ENCODE measurements around the gene LENG8. TPM values are rescaled to one million over a fixed set of nuclear protein-coding genes. Genes with fewer than 3 reads are reported as not detected.

Gene LENG8
- 100 to 1,000 TPM; 535 to 565 TPM for total RNA-seq
- 10 to 100 TPM in 1 of 2 donors, 1 to 10 TPM in 1; 3.1 to 11.3 TPM for polyA plus RNA-seq

GRCh38 chr19:54448774-54449700, at the start of gene LENG8:
TSS of gene LENG8 (plus strand) at chr19:54449199. CDS start at chr19:54451345, 2,146 bp downstream.
- H3K4me1 ChIP-seq (ENCODE audit: insufficient read depth, low read length) = peaks cover 46% of the 10 kb centered on the region
- peaks cover 0 to 9% (median 0%) of the 10 kb centered on the region in 8 donors for H3K9me3 Mint-ChIP-seq
- H3K27ac ChIP-seq (ENCODE audit: low read depth, low read length) = peak within 1 kb of the TSS; percentile 93
- H3K27me3 ChIP-seq (ENCODE audit: insufficient read depth, low read length) = no peaks in the 10 kb centered on the region
- H3K27ac Mint-ChIP-seq = peak within 1 kb of the TSS; percentile 96 to 100 (median 99)
- H3K4me3 ChIP-seq (ENCODE audit: low read length in 2 of 2) = peak within 1 kb of the TSS; percentile 75 to 98
- CTCF ChIA-PET (ENCODE audit: partially characterized antibody) = interaction anchor here (0.7 to 2.0 kb wide), 6 partner anchors 10 to 94 kb away, joined by 3 to 10 read pairs (median 4); partner anchors contain the start of gene LENG9
- intact Hi-C loops (cut with micrococcal nuclease) = loop anchor here (1.0 to 10.0 kb wide), 5 partner anchors 14 to 1206 kb away; partner anchors contain the start of genes LENG9, MYADM, PRPF31 and RPS9
- H3K27me3 Mint-ChIP-seq = peaks cover 0 to 3% of the 10 kb centered on the region in 2 donors
- peaks cover 37% of the 10 kb centered on the region for H3K36me3 ChIP-seq (ENCODE audit: insufficient read depth, low read length)
- no peaks in the 10 kb centered on the region for H3K9me3 ChIP-seq (ENCODE audit: control insufficient read depth in 1 of 2, low read length in 2 of 2)
- POLR2A ChIA-PET (ENCODE audit: partially characterized antibody) = interaction anchor here (0.7 to 6.4 kb wide), 22 partner anchors 11 to 1206 kb away, joined by 3 to 142 read pairs (median 4); partner anchors contain the start of genes CDC42EP5, CNOT3, FIZ1 and KMT5C
- DNase-seq = peak; percentile 98 to 99 (median 99)
- H3K36me3 Mint-ChIP-seq = peaks cover 27 to 70% of the 10 kb centered on the region in 2 donors
- peak within 1 kb of the TSS; percentile 91 to 100 (median 98) for H3K4me3 Mint-ChIP-seq
- peaks cover 25 to 69% (median 41%) of the 10 kb centered on the region in 4 donors for H3K4me1 Mint-ChIP-seq

- CTCF ChIA-PET (ENCODE audit: partially characterized antibody) = interaction anchor here (0.7 kb wide), 1 partner anchor 350 kb away, joined by 3 read pairs; no protein-coding TSS in a partner anchor
- H3K27me3 ChIP-seq (ENCODE audit: insufficient read depth, low read length) = no peaks in the 10 kb centered on the region
- Mint-ChIP-seq H3K9me3 (no peaks in the 10 kb centered on the region), H3K4me3 (no peak overlapping the region), H3K27ac (no peak overlapping the region), H3K36me3 (no peaks in the 10 kb centered on the region), H3K27me3 (peaks cover 7 to 9% of the 10 kb centered on the region in 2 donors), H3K4me1 (no peaks in the 10 kb centered on the region)
- H3K4me3 ChIP-seq (ENCODE audit: low read length in 2 of 2) = no peak overlapping the region
- POLR2A ChIA-PET (ENCODE audit: partially characterized antibody) = no interaction called here
- no peak overlapping the region for H3K27ac ChIP-seq (ENCODE audit: low read depth, low read length)
- H3K9me3 ChIP-seq (ENCODE audit: control insufficient read depth in 1 of 2, low read length in 2 of 2) = no peaks in the 10 kb centered on the region
- intact Hi-C loops (cut with micrococcal nuclease) = no loop called here
- no peak for DNase-seq
- no peaks in the 10 kb centered on the region for H3K36me3 ChIP-seq (ENCODE audit: insufficient read depth, low read length)
- no peaks in the 10 kb centered on the region for H3K4me1 ChIP-seq (ENCODE audit: insufficient read depth, low read length)
Observed at GRCh38 chr19:54400913-54401312, 48.1 kb upstream of the LENG8 start.

- H3K27ac Mint-ChIP-seq = no peak overlapping the region
- POLR2A ChIA-PET (ENCODE audit: partially characterized antibody) = no interaction called here
- H3K9me3 Mint-ChIP-seq = peaks cover 0 to 6% (median 2%) of the 10 kb centered on the region in 8 donors
Observed at GRCh38 chr19:54403054-54403453, 45.9 kb upstream of the LENG8 start.

GRCh38 chr19:54405628-54406027, 43.4 kb upstream of the LENG8 start:
- no peak overlapping the region for H3K27ac ChIP-seq (ENCODE audit: low read depth, low read length)
- Mint-ChIP-seq H3K4me3 (no peak overlapping the region), H3K4me1 (peaks cover 0 to 6% (median under 1%) of the 10 kb centered on the region in 4 donors), H3K27ac (no peak overlapping the region), H3K9me3 (peaks cover 0 to 20% (median 5%) of the 10 kb centered on the region in 8 donors), H3K36me3 (no peaks in the 10 kb centered on the region), H3K27me3 (peaks cover 4 to 7% of the 10 kb centered on the region in 2 donors)
- no peak for DNase-seq
- no peaks in the 10 kb centered on the region for H3K36me3 ChIP-seq (ENCODE audit: insufficient read depth, low read length)
- ChIA-PET POLR2A (ENCODE audit: partially characterized antibody) (no interaction called here), CTCF (ENCODE audit: partially characterized antibody) (no interaction called here)
- no peaks in the 10 kb centered on the region for H3K9me3 ChIP-seq (ENCODE audit: control insufficient read depth in 1 of 2, low read length in 2 of 2)
- intact Hi-C loops (cut with micrococcal nuclease) = no loop called here
- H3K4me1 ChIP-seq (ENCODE audit: insufficient read depth, low read length) = no peaks in the 10 kb centered on the region
- no peak overlapping the region for H3K4me3 ChIP-seq (ENCODE audit: low read length in 2 of 2)
- no peaks in the 10 kb centered on the region for H3K27me3 ChIP-seq (ENCODE audit: insufficient read depth, low read length)

More at GRCh38 chr19:54403054-54403453, 45.9 kb upstream of the LENG8 start:
- CTCF ChIA-PET (ENCODE audit: partially characterized antibody) = interaction anchor here (2.2 kb wide), 1 partner anchor 12 kb away, joined by 11 read pairs; no protein-coding TSS in a partner anchor
- H3K4me1 Mint-ChIP-seq = peaks cover 0 to 5% (median 0%) of the 10 kb centered on the region in 4 donors
- no peaks in the 10 kb centered on the region for H3K36me3 Mint-ChIP-seq
- peaks cover 6 to 7% of the 10 kb centered on the region in 2 donors for H3K27me3 Mint-ChIP-seq
- no peaks in the 10 kb centered on the region for H3K4me1 ChIP-seq (ENCODE audit: insufficient read depth, low read length)
- H3K27me3 ChIP-seq (ENCODE audit: insufficient read depth, low read length) = no peaks in the 10 kb centered on the region
- DNase-seq = no peak
- H3K4me3 Mint-ChIP-seq = no peak overlapping the region
- H3K27ac ChIP-seq (ENCODE audit: low read depth, low read length) = no peak overlapping the region
- H3K4me3 ChIP-seq (ENCODE audit: low read length in 2 of 2) = no peak overlapping the region
- H3K36me3 ChIP-seq (ENCODE audit: insufficient read depth, low read length) = no peaks in the 10 kb centered on the region
- intact Hi-C loops (cut with micrococcal nuclease) = no loop called here
- H3K9me3 ChIP-seq (ENCODE audit: control insufficient read depth in 1 of 2, low read length in 2 of 2) = no peaks in the 10 kb centered on the region

- Histone ChIP-seq H3K4me3 (ENCODE audit: low read length in 2 of 2) (no peak overlapping the region), H3K9me3 (ENCODE audit: control insufficient read depth in 1 of 2, low read length in 2 of 2) (no peaks in the 10 kb centered on the region), H3K36me3 (ENCODE audit: insufficient read depth, low read length) (no peaks in the 10 kb centered on the region), H3K27ac (ENCODE audit: low read depth, low read length) (no peak overlapping the region), H3K27me3 (ENCODE audit: insufficient read depth, low read length) (no peaks in the 10 kb centered on the region), H3K4me1 (ENCODE audit: insufficient read depth, low read length) (no peaks in the 10 kb centered on the region)
- Mint-ChIP-seq H3K9me3 (peaks cover 0 to 20% (median 5%) of the 10 kb centered on the region in 8 donors), H3K27ac (peak overlapping the region in 6 of 7 donors; percentile 27 to 90 (median 76)), H3K36me3 (no peaks in the 10 kb centered on the region), H3K27me3 (peaks cover 4 to 8% of the 10 kb centered on the region in 2 donors), H3K4me1 (peaks cover 0 to 6% (median under 1%) of the 10 kb centered on the region in 4 donors), H3K4me3 (no peak overlapping the region)
- intact Hi-C loops (cut with micrococcal nuclease) = no loop called here
- DNase-seq = no peak
- ChIA-PET POLR2A (ENCODE audit: partially characterized antibody) (no interaction called here), CTCF (ENCODE audit: partially characterized antibody) (no interaction called here)
Observed at GRCh38 chr19:54407780-54408179, 41.2 kb upstream of the LENG8 start.

GRCh38 chr19:54408456-54409026, 40.5 kb upstream of the LENG8 start:
- intact Hi-C loops (cut with micrococcal nuclease) = no loop called here
- no peak for DNase-seq
- ChIA-PET CTCF (ENCODE audit: partially characterized antibody) (no interaction called here), POLR2A (ENCODE audit: partially characterized antibody) (no interaction called here)
- Mint-ChIP-seq H3K27me3 (peaks cover 3 to 10% of the 10 kb centered on the region in 2 donors), H3K36me3 (no peaks in the 10 kb centered on the region), H3K9me3 (peaks cover 0 to 20% (median 5%) of the 10 kb centered on the region in 8 donors), H3K27ac (peak overlapping the region in 6 of 7 donors; percentile 66 to 89 (median 76)), H3K4me1 (peaks cover 0 to 6% (median under 1%) of the 10 kb centered on the region in 4 donors), H3K4me3 (peak overlapping the region in 1 of 8 donors; percentile 7)
- no peak overlapping the region for H3K4me3 ChIP-seq (ENCODE audit: low read length in 2 of 2)
- no peaks in the 10 kb centered on the region for H3K9me3 ChIP-seq (ENCODE audit: control insufficient read depth in 1 of 2, low read length in 2 of 2)
- no peak overlapping the region for H3K27ac ChIP-seq (ENCODE audit: low read depth, low read length)
- no peaks in the 10 kb centered on the region for H3K4me1 ChIP-seq (ENCODE audit: insufficient read depth, low read length)
- H3K27me3 ChIP-seq (ENCODE audit: insufficient read depth, low read length) = no peaks in the 10 kb centered on the region
- no peaks in the 10 kb centered on the region for H3K36me3 ChIP-seq (ENCODE audit: insufficient read depth, low read length)

Measured in CD4-positive, alpha-beta memory T cell (primary cell).